GM18498 (cell line): ENCODE results near the gene CTNND2.
"Not testable (repeated sequence)": the region's sequence is repeated elsewhere in the genome, so short reads cannot be mapped to it uniquely, and the experiment has no call there.

Experiments used
- ATAC-seq: cut with Tn5 transposase; IDR thresholded peaks from one replicate; pipeline ENCODE4 v1.9.1; 2021; ENCODE audit warnings: mild to moderate bottlenecking, moderate library complexity; ENCODE audit not compliant: unreplicated experiment

The CTNND2 gene

DNA sequence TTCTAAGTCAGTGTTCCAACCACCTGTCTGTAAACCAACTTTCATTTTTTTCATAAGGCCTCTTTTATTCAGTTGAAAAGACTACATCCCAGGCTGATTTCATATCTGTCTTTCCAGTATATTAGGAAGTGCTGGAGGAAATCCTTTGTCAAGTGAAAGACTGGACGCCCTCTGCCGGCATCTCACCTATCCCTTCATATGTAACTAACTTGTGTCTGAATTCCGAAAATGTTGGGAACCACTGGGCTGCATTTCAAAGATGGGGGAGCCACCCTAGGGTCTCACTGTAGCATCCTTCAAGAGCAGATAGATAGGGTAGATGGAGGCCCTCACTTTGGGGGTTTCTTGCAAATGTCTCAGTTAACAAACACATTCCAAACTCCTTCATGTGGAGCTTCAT, 569.8 kb downstream of the CTNND2 start:
- no peak for ATAC-seq

DNA sequence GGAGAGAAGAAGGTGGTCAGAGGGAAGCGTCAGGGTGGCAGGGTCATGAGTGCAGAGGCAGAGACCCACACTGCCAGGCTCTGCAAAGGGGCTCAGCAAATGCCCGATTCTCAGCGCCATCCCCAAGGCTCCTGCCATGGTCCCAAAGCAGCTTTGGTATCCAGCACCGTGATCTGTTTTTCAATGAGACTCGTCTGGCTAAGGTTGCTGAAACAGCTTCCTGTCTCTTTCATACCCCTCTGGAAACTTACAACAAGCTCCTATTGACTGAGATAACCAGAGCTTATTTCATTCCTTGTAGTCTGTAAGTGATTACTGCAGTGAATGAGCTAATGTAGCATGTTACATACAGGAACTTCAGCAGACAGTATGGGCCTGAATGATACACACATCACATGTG, 574.6 kb downstream of the CTNND2 start:
- no peak for ATAC-seq

DNA sequence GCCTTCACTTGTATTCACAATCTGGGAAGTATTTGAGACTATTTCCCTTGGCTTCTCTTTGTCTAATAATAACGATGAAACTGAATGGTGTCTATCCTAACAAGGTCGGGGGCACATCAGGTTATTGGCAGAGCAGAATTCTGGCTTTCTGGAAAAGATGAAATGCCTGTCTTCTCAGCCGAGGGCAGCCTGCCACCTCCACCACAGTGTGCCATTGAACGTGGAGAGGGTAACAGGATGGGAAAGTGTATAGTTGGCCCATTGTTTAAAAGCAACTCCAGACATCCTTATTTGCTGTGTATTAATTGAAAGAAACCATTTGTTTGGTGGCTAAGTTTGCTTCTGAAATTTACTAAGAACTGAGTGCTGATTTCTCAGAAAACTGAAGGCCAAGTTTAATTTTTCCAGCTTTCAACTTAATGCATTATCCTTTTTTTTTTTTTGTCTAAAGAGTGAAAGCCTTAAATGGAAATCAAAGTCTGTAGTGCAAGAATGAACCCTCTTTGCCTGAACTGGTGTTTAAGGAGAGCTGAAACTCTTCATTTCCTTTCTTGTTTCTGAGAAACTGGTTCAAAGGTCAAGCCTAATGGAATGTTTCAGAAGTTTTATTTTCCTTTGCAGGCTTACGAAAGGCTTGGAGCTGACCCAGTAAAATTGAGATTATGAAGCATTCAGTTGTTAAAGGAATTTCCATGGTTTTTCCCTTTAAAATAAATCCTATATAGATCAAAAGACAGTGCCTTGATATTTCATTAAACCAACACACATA, 579.5 kb downstream of the CTNND2 start:
- no peak for ATAC-seq

DNA sequence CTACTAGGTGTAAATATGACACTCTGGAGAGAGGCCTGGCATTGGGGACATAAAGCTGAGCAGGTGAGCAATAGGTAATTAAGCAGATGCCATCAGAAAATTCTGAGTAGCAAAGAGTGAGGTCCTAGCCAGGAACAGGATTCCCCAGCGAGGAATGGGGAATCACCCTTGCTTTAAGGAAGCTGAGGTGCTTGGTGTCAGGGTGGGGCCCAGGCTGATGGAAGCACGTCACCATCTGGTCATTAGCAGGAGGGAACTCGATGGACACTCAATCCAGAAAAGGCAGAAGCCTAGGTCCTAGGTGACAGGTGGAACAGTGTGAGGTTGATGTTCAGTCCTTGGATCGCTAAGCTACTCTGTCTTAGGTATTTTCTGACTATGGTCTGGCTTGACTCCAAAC, 580.5 kb downstream of the CTNND2 start:
- no peak for ATAC-seq

DNA sequence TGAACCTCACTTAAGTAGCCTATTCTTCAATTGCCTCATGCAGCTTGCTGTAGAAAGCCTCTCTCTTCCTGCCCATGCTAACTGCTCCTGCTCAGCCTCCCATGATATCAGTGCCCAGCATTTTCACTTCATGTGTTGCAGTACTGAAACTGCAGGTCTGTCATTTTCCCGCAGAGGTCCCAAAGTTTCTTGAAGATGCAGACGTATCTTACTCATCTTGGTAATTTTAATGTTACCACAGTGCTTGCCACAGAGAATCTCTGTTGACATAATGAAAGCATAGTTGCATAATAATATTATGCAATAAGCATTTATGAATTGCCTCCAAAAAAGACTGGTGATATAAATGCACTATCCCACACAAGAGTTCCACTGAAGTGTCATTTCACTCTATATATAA, 582.1 kb downstream of the CTNND2 start:
- no peak for ATAC-seq

DNA sequence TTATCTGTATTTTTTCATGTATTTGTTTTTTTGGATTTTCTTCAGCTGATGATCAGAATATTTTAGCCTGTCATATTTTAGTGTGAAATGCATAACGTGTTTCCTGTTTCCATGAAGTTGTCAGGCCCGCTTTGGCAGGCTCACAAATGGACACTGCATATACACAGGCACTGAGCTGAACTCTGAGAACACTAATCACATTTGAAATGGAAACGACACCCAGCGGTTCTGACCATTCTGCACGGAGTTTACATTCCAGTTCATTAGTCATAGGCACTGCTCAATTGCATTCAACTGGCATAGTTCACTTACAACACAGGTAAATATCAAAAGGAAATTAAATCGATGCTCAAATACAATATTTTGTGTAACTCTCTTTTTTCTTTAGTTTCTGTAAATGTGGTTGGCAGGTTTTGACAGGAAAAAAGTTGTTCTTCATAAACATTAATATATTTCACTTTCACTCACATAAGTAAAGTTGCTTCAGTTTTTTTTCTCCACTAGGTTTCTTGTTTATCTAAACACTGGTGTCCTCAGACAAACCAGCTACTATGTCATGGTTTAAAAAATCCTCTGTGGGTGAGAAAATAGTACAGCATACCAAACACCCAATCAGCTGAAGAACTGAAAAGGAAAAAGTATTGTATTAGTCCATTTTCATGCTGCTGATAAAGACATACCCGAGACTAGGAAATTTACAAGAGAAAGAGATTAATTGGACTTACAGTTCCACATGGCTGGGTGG, 584.2 kb downstream of the CTNND2 start:
- no peak for ATAC-seq

DNA sequence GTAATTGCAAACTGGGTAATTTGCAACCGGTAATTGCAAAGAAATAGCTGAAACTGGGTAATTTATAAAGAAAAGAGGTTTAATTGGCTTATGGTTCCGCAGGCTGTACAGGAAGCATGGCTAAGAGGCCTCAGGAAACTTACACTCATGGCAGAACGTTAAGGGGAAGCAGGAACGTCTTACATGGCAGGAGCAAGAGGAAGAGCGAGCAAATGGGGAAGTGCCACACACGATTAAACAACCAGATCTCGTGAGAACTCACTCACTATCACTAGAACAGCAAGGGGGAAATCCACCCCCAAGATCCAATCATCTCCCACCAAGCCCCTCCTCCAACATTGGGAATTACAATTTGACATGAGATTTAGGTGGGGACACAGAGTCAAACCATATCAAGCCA, 590.6 kb downstream of the CTNND2 start:
- not testable (repeated sequence) for ATAC-seq

DNA sequence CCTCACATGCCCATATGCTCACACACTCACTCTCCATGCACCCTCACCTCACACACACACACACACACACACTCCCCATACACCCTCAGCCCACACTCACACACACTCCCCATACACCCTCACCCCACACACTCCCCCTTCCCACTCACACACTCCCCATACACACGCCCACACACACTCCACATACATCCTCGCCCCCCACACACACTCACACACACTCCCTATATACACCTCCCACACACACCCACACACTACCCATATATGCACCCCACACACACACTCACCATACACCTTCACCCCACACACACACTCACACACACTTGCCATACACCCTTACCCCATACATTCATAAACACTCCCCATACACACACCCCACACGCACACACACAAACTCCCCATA, 592.5 kb downstream of the CTNND2 start:
- ATAC-seq, result no peak

DNA sequence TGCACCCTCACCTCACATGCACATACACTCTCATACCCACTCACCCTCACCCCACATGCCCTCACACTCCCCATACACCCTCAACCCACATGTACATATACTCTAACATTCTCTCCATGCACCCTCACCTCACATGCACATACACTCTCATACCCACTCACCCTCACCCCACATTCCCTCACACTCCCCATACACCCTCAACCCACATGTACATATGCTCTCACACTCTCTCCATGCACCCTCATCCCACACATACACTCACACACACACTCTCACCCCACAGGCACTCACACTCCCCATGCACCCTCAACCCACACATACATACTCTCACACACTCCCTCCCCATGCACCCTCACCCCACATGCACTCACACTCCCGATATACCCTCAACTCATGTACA, 593.0 kb downstream of the CTNND2 start:
- ATAC-seq, result no peak

DNA sequence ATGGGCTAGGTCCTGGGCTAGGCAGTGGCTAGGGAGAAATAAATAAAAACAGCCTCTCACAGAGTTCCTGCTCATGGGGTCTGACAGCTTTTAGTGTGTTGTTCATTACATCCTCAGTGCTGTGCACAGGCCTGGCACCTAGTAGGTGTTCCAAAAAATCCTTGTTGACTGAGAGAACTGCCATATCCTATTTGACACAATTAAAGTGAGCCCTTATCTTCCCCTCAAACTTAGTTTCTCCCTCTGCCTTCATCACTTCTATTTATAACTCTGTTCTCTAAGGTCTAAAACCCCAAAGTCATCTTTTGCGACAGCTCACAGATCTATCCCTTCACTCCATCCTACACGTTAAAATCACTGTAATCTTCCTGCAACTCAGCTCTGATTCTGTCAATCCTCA, 594.1 kb downstream of the CTNND2 start:
- no peak for ATAC-seq

DNA sequence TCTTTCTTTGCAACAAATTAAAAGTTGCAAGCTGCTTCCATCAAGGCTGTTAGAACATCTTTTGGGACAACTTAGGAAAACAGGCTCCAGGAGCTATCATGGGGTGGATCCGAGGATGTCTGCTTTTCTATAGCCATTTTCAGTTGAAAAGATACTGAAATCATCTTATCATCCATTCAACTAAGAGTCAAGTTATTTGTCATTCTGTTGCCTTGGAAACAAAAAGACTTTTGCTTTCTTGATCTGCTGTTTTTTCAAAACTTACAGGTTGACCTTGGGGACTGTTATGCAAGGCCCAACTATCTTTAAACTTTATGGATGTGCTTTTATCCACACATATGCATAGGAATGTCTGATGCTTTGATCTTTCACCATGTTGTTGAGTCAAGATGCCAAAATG, 597.9 kb downstream of the CTNND2 start:
- no peak for ATAC-seq

DNA sequence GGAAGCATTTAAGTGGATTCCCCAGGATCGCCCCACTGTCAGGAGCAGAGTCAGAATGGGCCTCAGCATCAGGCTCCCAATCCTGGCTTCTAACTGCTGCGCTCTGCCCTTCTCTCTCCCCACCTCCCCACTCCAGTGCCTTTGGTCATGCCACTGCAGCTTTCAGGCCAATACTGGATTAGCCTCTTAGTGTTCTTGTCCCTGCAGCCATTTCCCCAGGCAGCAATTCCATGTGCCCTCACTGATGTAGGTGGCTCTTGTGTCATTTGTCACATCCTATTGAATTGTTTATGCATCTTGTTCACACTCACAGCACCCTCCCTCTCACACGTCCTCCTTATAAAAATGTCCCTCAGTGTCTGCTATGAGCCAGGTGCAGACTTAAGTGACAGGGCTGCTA, 599.0 kb downstream of the CTNND2 start:
- no peak for ATAC-seq

DNA sequence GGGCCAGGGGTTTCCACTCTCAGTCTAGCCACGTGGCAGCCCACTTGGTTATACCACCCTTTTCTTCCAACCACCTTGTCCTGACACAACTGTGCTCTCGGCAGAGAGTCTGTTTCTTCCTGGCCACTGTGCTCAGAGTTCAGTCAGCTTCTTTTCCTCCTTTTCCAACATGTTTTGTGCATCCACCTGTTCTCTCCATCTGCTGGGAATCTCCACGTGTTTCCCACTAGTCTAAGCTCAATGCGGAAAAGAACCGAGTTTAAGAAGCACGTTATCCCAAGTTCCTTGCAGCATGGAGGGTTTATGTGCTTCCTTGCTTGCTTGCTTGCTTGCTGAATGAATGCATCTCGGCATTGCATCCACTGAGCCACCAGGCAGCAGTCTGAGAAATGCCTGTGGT, 599.6 kb downstream of the CTNND2 start:
- no peak for ATAC-seq

DNA sequence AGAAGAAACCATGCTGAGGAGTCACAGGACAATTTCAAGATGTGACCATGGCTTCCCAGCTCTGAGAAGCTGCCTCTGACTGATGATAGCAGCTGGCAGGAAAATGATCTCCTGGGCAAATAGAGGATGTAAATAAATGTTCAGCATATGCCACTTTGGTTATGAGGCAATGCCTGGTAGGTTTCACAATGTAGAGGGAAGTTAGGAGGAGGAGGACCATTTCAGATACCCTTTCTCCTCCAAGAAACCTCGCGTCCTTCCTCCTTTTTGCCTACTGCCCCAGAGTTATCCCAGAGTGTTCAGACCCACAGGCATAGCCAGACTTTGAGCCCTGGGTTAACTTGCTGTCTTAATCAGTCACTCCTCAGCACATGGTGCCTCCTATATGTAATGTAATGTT, 601.6 kb downstream of the CTNND2 start:
- no peak for ATAC-seq

DNA sequence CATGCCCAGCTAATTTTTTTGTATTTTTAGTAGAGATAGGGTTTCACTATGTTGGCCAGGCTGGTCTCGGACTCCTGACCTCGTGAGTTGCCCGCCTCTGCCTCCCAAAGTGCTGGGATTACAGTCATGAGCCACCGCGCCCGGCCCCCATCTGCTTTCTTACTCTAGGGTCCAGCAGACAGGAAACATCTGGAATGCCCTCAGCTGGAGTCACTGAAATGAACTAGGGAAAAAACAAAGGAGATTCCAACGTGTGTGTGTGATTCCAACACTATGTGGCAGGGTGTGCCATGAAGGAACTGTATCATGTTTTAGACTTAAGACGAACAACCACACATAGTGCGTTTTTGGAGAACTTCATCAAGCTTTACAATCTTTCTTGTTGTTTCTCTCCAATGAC, 603.1 kb downstream of the CTNND2 start:
- ATAC-seq, result no peak

DNA sequence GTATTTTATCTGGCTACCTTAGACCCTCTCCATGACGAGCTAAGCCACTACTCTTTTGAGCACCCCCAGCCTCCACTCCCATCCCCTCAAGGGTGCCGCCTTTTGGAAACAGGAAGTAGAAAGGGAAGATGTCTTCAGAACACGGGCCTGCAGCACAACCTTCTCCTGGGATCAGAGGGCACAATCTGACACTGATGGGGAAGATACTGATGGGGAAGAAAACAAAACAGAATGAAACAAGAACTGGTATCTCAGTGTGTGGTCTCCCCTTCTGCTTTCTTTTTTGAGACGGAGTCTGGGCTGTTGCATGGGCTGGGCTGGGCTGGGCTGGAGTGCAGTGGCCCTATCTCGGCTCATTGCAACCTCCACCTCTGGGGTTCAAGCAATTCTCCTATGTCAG, 603.5 kb downstream of the CTNND2 start:
- no peak for ATAC-seq

DNA sequence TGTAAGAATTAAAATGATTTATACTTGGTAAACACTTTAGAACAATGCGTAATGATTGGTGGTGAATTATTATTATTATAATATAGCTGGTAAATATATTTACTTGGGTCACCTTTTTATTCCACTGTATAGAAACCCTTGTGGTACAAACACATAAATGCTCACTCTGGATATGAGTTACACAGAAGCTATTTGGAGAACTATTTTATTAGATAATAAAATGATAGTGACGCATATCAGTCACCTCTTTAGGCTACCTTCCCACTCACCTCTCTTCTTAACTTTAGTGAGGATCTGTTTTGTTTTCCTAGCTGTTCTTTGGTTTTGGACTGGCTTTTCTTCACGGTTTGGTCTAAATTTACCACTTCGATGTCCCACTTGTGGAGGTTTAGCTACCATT, 605.4 kb downstream of the CTNND2 start:
- ATAC-seq, result no peak

DNA sequence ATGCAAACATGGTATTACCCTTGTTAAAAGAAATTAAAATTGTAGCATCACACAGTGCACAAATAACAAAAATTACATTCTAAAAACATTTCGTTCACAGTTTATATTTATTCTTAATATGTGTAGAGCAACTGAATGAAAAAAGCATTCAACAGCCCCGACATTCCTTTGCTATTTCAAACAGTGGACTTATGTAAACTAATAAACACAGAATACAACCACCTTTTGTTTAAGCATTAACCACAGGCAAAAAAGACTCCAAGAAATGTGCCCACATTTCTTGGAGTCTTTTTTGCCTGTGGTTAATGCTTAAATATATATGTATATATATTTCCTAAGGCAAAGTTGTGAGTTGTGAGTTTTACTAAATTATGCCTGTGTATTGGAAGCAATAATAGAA, 610.7 kb downstream of the CTNND2 start:
- ATAC-seq, result no peak

DNA sequence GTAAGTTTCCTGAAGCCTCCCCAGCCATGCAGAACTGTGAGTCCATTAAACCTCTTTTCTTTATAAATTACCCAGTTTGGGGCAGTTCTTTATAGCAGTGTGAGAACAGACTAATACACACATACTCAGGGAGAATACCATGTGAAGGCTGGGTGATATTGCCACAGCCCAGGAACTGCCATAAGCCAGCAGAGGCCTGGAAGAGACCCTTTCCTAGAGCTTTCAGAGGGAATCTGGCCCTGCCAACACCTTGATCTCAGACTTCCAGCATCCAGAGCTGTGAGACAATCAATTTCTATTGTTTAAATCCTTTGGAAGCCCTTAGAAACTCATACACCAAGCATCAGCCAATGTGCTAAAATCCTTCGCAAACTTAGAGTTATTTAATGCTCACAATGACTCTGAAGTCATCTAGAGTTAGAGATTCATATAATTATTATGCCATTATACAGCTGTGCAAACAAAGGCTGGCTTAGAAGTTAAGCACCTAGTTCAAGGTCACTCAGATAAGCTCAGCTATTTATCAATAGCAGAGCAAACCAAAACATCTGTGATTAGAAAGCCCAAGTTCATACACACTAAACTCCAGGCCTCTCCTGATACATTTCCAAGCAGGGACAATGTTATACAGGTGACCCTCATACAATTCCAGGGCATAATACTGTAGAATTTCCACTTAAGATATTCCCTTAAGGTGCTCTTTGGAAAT, 611.4 kb downstream of the CTNND2 start:
- no peak for ATAC-seq

DNA sequence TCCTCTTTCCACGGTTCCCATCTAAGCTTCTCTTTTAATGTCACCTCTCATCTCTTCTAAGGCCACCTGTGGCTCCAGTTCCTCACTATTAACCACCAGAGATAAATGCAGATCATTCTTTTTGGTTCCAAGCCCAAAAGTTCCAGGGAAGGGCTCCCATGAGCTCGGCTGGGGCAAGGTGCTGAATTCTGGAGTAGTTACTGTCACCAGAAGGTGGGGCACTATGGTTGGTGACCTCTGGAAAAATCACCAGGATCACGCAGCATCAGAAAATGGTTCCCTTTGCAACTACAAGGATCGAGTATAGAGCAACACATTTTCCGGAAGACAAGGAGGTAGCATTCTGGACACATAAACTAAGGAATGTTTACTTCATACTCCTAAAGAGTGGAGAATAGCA, 614.5 kb downstream of the CTNND2 start:
- ATAC-seq, result no peak

DNA sequence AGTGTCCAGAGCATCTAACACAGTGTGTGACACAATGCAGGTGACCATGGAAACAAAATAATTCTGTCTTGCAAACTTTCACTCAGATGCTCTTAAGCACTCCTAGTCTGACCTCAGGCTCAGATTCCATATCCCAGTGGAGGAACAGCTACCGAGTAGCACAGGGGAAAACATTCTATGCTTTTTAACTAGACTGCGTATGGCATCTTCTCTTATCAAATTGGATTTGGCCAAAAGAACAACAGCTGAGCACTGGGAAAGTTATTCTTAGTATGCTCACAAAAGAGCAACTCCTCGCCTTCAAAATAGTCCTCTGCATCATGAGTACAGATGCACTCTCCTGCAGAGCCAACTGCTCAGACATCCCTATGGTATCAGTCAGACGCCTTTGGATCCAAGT, 615.0 kb downstream of the CTNND2 start:
- ATAC-seq, result no peak

DNA sequence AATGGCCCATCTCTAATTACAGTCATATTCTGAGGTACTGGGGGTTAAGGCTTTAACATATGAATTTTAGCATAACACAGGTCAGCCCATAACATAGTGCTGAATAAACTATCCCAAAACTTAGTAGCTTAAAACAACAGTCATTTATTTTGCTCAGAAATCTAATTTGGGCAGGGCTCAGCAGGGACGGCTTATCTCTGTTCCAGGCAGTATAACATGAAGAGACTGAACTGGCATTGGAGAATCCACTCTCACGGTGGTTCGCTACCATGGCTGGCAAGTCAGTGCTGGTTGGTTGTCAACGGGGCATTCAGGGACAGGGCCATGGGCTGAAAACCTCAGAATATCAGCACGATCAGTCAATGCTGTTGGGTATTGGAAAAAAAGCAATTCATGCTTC, 622.4 kb downstream of the CTNND2 start:
- ATAC-seq, result no peak
